Retinal pigment epithelial cell (primary cell): ENCODE measurements around the gene ITPRIP.

Source experiments
- DNase-seq: peaks from one replicate; pipeline ENCODE4 v3.0.0-alpha.2; 2010; ENCODE audit warnings: low read depth
- H3K4me3 ChIP-seq: 2 replicates; pipeline ENCODE4 v1.5.1; 2011; ENCODE audit warnings: mild to moderate bottlenecking, low read length, control low read depth, moderate library complexity
- TF ChIP-seq, protein P1 (sequence below): conservative IDR thresholded peaks from 2 replicates; pipeline ENCODE4 v1.5.1; 2011; ENCODE audit warnings: low read depth, low read length, control low read depth, inconsistent platforms

The ITPRIP gene

DNA sequence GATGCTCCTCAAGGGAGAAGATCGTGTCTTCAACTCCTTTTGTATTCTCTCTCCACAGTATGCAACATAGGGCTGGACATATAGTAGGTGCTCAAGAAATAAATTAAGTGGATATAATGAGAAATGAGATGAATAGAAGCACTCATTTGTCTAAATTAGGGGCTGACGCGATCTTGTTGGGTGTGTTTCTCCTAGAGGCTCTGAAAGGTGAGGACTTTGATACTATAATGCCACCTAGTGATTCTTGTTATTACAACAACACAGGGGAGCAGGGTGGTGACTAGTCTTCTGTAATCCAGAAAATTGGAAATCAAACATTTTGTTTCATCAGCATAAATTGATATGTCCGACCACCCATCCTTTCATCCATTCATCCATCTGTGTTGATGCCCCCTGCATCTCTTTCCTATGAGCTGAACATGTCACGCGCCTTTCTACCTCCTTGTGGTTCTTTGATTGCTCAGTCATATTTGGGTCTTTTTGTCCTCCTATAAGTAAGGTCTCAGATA is 11.9 kb upstream of the ITPRIP start:
- no peak overlapping the region for H3K4me3 ChIP-seq
- DNase-seq, result no peak
- TF ChIP-seq, protein P1, sequence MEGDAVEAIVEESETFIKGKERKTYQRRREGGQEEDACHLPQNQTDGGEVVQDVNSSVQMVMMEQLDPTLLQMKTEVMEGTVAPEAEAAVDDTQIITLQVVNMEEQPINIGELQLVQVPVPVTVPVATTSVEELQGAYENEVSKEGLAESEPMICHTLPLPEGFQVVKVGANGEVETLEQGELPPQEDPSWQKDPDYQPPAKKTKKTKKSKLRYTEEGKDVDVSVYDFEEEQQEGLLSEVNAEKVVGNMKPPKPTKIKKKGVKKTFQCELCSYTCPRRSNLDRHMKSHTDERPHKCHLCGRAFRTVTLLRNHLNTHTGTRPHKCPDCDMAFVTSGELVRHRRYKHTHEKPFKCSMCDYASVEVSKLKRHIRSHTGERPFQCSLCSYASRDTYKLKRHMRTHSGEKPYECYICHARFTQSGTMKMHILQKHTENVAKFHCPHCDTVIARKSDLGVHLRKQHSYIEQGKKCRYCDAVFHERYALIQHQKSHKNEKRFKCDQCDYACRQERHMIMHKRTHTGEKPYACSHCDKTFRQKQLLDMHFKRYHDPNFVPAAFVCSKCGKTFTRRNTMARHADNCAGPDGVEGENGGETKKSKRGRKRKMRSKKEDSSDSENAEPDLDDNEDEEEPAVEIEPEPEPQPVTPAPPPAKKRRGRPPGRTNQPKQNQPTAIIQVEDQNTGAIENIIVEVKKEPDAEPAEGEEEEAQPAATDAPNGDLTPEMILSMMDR, result peak; percentile 65

DNA sequence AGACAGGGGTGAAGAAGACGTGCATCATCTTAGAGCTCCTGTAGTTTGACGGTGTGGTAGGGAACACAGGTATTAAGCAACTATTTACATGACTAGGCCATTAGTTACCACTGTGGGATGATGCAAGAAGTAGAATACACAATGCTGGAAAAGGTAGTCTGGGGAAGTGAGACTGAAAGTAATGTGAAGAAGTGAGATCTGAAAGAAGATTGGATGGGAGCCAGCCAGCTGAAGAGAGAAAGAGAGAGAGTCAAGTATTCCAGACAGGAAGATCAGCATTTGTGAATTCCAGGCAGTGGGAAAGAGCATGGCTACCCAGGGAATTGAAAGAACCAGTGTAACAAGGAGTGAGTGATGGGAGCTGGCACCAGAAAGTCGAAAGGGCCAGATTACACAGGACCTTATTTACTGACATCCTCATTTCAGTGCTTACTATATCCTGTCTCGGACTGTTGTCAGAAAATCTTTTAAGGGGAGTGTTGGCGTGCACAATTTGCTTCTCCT is 11.4 kb upstream of the ITPRIP start:
- TF ChIP-seq, protein P1, result no peak
- no peak overlapping the region for H3K4me3 ChIP-seq
- no peak for DNase-seq

DNA sequence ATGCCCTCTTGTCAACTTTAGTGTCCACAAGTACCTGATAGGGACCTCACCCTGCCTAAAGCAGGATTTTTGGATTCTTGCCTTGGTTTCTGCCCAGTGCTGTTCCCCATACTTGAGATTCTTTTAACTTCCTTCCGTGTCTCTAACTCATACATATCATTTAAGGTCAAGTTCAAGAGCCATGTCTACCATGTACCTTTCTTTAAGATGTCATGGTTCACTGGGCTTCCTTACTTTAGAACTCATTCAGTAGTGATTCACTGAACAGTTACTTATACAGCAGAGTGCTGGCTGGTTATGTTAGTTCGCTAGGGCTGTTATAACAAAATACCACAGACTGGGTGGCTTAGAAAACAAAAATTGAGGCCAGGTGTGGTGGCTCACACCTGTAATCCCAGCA is 10.3 kb upstream of the ITPRIP start:
- DNase-seq, result no peak
- TF ChIP-seq, protein P1, result no peak
- no peak overlapping the region for H3K4me3 ChIP-seq

DNA sequence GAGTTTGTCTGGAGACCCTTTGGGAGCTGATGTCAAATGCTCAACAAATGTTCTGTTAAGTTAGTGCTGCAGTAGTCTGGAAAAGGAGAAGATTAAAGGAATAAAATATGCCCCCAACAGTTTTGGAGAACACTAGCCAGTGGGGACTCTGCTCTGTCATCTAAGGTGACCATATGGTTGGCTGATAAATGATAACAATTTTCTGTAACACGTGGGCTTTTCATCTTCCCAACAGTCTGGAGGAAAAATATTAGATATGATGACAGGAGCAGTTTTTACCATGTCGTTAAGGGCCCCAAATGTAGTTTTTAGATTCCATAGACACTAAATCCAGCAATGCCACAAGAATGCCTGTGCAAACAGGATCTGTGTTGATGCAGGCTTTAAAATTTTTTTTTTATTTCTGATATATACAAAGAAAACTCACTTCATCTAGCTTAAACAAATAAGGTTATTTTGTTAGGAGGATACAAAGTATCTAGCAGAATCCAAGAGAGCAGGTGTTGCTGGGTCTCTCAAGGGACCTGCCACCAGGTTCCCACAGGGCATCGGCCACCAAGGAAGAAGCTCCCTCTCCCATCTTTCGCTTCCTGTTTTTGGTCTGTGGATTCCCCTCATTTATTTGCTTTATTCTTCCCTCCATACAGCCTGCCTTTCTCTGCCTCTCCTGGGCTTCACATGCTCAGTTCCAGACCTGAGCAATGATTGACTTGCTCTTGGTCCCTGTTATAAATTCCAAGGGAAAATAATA is 9.2 kb upstream of the ITPRIP start:
- H3K4me3 ChIP-seq, result no peak overlapping the region
- no peak for DNase-seq
- TF ChIP-seq, protein P1, result no peak

DNA sequence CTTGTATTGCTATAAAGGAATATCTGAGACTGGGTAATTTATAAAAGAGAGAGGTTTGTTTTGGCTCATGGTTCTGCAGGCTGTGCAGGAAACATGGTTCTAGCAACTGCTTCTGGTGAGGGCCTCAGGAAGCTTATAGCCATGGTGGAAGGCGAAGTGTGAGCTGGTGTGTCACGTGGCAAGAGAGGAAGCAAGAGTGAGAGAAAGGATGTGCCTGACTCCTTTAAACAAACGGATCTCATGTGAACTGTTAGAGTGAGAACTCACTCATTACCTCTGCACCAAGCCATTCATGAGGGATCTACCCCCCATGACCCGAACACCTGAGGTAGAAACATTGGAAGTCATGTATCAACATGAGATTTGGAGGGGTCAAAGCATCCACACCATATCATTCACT is 7.7 kb upstream of the ITPRIP start:
- TF ChIP-seq, protein P1, result no peak
- no peak for DNase-seq
- no peak overlapping the region for H3K4me3 ChIP-seq

DNA sequence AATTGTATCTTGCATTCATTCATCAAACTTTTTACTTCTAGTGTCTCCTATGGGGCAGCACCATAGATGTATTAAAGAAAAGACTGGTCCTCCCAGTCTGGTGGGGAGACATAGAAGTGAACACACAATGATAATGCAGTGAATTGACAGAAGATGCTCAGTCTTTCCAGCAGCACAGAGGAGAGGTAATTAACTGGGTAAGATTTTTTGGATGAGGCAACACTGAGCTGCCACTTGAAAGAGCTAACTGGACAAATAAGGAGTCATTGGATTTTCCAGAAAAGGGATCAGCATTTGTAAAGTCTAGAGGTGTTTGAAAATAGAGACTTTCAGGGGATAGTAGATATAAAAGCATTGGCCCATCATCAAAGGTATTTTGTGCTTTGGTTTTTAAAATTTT is 7.2 kb upstream of the ITPRIP start:
- TF ChIP-seq, protein P1, result no peak
- DNase-seq, result no peak
- no peak overlapping the region for H3K4me3 ChIP-seq

DNA sequence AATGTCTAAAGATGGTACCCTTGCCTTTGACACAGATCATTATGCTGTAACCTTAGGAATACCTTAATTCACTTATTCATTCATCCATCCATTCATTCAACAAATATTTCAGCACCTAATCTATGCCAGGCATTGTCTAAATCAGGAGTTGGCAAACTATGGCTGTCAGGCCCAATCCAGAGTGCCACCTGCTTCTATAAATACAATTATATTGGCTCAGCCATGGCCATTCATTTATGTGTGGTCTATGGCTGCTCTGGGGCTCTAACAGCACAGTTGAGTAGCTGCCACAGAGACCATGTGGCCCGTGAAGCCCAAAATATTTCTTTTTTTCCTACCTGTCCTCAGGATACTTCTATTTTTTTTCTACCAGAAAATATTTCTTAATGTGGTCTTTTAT is 6.0 kb upstream of the ITPRIP start:
- H3K4me3 ChIP-seq, result no peak overlapping the region
- DNase-seq, result no peak
- TF ChIP-seq, protein P1, result no peak
